Brain microvascular endothelial cell (primary cell): ENCODE data around the gene GALNT9.

Experiments used
- DNase-seq: peaks from one replicate; pipeline ENCODE4 v3.0.0-alpha.2; 2020
- H3K27ac ChIP-seq: fragments of 250-450 bp; sonication (Bioruptor Pico); 2 replicates; pipeline ENCODE4 v1.5.1; 2020; ENCODE audit warnings: mild to moderate bottlenecking, moderate library complexity
- H3K27me3 ChIP-seq: fragments of 250-450 bp; sonication (Bioruptor Pico); replicated peaks from 2 replicates; pipeline ENCODE4 v1.5.1; 2020; ENCODE audit warnings: mild to moderate bottlenecking
- H3K36me3 ChIP-seq: fragments of 250-450 bp; sonication (Bioruptor Pico); replicated peaks from 2 replicates; pipeline ENCODE4 v1.5.1; 2020; ENCODE audit warnings: mild to moderate bottlenecking
- H3K4me3 ChIP-seq: 2 replicates; pipeline ENCODE4 v1.5.1; 2011; ENCODE audit warnings: low read depth, mild to moderate bottlenecking, control low read depth, low read length, moderate library complexity
- in situ Hi-C: cut with HindIII; loops from 2 replicates; pipeline ENCODE4 v1.10.0; 2017; ENCODE audit warnings: low sequenced_read_pairs, low pct_ligation_motif_present
- TF ChIP-seq, protein P1 (sequence below): IDR thresholded peaks from 2 replicates; pipeline ENCODE4 v1.5.1; 2011; ENCODE audit warnings: low read depth, mild to moderate bottlenecking, moderate library complexity, low read length, control low read depth, inconsistent platforms; ENCODE audit errors: missing control alignments

GALNT9 gene

DNA sequence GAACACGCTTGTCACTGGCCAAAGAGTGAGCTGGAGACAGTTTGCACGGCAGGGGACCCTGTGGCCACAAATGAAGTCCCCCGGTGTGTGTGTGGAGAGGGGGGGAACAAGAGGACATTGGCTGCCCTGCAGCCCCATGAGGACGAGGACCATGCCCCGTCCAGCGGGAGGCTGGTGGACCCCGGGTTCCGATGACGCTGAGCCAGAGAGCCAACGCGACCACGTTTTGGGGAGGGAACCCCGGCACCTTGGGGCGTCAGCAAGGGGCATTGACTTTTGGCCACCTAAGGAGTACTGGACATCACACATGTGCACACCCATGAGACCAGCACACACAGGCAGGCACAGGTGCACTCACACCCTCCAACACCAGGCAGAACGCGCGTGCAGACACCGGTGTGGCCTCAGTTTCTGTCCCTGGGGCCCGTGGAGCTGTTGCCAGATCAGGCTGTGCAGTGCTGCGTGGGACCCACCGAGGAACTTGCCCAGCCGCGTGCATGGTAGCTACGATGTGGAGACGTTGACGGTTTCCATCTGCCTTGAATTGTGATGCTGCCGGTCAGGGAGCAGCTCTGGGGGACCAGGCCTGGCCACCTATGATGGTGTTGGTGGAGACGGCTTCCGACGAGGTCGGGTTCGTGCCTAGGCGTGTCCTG is 158.6 kb downstream of the GALNT9 start:
- H3K27me3 ChIP-seq, result peaks cover 10% of the 10 kb centered on the region
- H3K4me3 ChIP-seq, result no peak overlapping the region
- no peaks in the 10 kb centered on the region for H3K36me3 ChIP-seq
- in situ Hi-C loops, result no loop called here
- TF ChIP-seq, protein P1, sequence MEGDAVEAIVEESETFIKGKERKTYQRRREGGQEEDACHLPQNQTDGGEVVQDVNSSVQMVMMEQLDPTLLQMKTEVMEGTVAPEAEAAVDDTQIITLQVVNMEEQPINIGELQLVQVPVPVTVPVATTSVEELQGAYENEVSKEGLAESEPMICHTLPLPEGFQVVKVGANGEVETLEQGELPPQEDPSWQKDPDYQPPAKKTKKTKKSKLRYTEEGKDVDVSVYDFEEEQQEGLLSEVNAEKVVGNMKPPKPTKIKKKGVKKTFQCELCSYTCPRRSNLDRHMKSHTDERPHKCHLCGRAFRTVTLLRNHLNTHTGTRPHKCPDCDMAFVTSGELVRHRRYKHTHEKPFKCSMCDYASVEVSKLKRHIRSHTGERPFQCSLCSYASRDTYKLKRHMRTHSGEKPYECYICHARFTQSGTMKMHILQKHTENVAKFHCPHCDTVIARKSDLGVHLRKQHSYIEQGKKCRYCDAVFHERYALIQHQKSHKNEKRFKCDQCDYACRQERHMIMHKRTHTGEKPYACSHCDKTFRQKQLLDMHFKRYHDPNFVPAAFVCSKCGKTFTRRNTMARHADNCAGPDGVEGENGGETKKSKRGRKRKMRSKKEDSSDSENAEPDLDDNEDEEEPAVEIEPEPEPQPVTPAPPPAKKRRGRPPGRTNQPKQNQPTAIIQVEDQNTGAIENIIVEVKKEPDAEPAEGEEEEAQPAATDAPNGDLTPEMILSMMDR, result no peak
- DNase-seq, result no peak
- no peak overlapping the region for H3K27ac ChIP-seq

DNA sequence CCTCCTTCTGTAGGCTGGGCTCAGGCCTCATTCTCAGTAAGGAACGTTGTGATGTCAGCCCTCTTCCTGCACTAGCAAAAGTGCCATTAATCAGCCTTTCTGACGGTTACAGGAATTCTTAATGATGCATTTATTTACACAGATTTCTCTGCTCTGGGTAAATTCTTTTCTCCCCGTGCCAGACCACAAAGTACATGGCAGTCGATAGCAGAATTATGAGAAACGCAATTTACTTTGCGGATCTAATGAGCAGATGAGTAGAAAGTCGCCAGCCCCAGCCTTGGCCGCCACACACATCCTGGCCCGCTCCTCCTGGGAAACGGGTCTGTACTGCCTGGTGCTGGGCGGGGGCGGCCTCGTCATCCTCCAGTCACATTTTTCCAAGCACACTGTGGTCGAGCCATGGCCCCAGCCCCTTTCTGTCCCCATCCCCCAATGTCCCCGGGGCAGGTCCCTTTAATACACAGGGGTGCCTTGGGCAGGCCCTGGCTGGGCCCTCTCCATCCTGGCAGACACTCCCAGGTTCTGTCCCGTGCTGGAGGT is 159.2 kb downstream of the GALNT9 start:
- DNase-seq, result no peak
- Histone ChIP-seq H3K4me3 (no peak overlapping the region), H3K36me3 (no peaks in the 10 kb centered on the region), H3K27ac (no peak overlapping the region), H3K27me3 (peaks cover 10% of the 10 kb centered on the region)
- TF ChIP-seq, protein P1, result no peak
- in situ Hi-C loops, result no loop called here

DNA sequence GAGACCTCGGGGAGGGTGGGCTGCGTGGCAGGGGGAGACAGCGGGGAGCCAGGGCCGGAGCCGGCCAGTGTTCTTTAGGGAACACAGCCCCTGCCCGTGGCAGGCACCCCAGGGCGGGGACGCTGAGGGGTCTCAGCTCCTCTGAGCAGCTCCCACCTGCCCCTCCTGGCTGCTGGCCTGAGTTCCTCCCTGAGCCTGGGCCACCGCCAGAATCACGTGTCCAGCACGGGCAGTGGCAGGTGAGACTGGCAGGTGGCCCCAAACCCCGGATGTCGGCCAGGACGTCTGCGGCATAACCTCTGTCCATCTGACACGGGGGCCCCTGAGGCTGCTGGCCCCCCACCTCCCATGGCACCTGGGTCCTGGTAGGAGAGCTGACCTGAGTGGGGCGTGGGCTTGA is 160.0 kb downstream of the GALNT9 start:
- Histone ChIP-seq H3K27me3 (peaks cover 3% of the 10 kb centered on the region), H3K27ac (no peak overlapping the region), H3K4me3 (no peak overlapping the region), H3K36me3 (no peaks in the 10 kb centered on the region)
- TF ChIP-seq, protein P1, result no peak
- in situ Hi-C loops, result no loop called here
- no peak for DNase-seq

DNA sequence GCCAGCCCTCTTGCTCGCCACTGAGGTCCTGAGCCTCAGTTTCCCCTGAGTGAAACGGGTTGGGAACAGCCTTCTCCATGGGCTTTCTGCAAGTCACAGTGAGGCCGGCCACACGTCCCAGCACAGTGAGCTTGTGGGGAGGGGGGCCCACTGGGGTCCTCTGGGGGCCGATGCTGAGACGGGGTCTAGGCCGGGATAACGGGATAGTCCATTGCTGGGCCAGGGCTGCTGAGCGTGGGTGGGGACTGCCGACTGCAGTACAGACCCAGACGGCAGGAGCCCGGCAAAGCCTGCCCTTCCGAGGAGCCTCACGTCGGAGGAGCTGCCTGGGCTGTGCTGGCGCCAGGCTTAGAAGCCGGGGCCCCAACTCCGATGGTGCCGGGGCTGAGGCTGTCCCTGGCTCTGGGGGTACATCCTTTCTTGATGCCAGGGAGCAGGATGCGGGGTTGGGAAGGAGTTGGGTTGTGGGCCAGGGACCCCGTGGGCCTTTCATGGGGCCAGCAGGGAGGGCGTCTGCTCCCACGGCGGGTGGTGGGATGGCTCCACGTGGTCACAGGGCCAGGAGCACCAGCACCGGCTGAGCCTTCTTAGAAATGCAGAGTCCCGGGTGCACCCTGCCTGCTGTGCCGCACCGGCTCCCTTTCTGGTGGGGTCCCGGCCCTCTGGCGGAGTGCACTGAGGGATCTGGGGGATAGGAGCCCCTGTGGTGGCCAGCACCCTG is 160.9 kb downstream of the GALNT9 start:
- no peak for DNase-seq
- no peak overlapping the region for H3K4me3 ChIP-seq
- peaks cover 3% of the 10 kb centered on the region for H3K27me3 ChIP-seq
- no peaks in the 10 kb centered on the region for H3K36me3 ChIP-seq
- in situ Hi-C loops, result no loop called here
- TF ChIP-seq, protein P1, result no peak
- H3K27ac ChIP-seq, result no peak overlapping the region

DNA sequence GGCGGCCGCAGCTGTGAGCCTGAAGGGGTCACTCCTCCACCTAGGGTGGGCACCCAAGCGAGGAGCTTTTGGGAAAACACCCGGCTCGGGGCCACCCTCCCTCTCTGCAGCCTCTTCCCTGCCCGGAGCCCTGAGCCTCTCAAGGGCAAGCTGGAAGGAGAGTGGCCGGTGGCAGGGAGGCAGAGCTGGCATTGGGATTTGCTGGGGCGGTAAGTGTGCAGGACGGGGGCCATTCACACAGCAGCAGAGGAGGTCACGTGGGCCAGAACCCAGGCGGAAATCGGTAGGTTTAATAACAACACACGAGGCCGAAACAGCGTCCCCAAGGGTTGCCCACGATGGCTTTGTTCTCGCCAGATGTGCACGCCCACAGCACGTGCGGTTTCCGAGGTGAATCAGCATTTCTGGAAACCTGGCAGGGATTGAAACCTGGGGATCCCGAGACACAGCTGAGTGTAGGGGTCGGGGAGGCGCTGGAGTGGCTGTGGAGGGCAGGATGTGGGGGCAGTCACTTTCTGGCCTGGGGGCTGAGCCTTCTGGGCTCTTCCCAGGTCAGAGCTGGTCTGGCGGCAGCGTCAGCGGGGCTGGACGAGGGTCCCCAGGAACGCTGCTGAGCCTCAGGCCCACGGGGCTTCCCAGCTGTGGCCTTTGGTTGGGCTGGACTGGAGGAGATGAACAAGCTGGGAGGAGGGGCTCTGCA is 161.6 kb downstream of the GALNT9 start:
- TF ChIP-seq, protein P1, result no peak
- in situ Hi-C loops, result no loop called here
- no peaks in the 10 kb centered on the region for H3K36me3 ChIP-seq
- H3K27me3 ChIP-seq, result peaks cover 3% of the 10 kb centered on the region
- no peak overlapping the region for H3K27ac ChIP-seq
- DNase-seq, result no peak
- H3K4me3 ChIP-seq, result no peak overlapping the region
